Measurements from ENCODE around the gene ALKBH4. TPM values are rescaled to one million over a fixed set of nuclear protein-coding genes. Genes with fewer than 3 reads are reported as not detected.

ALKBH4 gene
- polyA plus RNA-seq, 1 of the 3 experiments (the other 2 are of a cell fraction): 18.1 TPM

GRCh38 chr7:102445674-102446071, 19.0 kb downstream of the ALKBH4 start:
- no peak overlapping the region for H2AFZ ChIP-seq (ENCODE audit: low read depth)
- POLR2A ChIA-PET: no interaction called here
- CTCF ChIA-PET: interaction anchor here (0.6 to 2.0 kb wide), 4 partner anchors 19 to 133 kb away, joined by 3 to 4 read pairs (median 3); partner anchors contain the start of genes ALKBH4 and LRWD1
- peaks cover 13% of the 10 kb centered on the region for H3K79me2 ChIP-seq (ENCODE audit: insufficient read depth)
- no peaks in the 10 kb centered on the region for H3K27me3 ChIP-seq (ENCODE audit: insufficient read depth)
- no peak overlapping the region for H3K4me3 ChIP-seq (ENCODE audit: low read depth in 2 of 2, low read length in 1 of 2)
- H3K9me2 ChIP-seq: no peaks in the 10 kb centered on the region
- H3F3A ChIP-seq (replicated peaks; ENCODE audit: insufficient read depth): peaks cover 10% of the 10 kb centered on the region
- H3K4me1 ChIP-seq (ENCODE audit: control insufficient read depth in 1 of 2, insufficient read depth in 2 of 2, low read depth in 1 of 2, low read length in 1 of 2): peaks cover 2 to 6% of the 10 kb centered on the region in 2 experiments; a peak in 1 of 4 replicates
- H3K27ac ChIP-seq (ENCODE audit: low read depth in 2 of 2, low read length in 1 of 2): no peak overlapping the region
- H3K36me3 ChIP-seq (replicated peaks in 1 of 2; ENCODE audit: control insufficient read depth in 1 of 2, insufficient read depth in 2 of 2, low read length in 1 of 2): peaks cover 20 to 48% of the 10 kb centered on the region in 2 experiments
- TF ChIP-seq PBX3 (IDR thresholded peaks at IDR 0.05) (no peak), FOXJ3 (CRISPR knock-in tag; IDR thresholded peaks at IDR 0.05) (no peak), CHD2 (IDR thresholded peaks at IDR 0.05; ENCODE audit: low read length, partially characterized antibody) (no peak)
- no peak overlapping the region for H3K9ac ChIP-seq
- WGBS (ENCODE audit: low lambda C conversion rate): 76% methylated on average over 2 of the region's 2 CpGs
- no peaks in the 10 kb centered on the region for H4K20me1 ChIP-seq (ENCODE audit: insufficient read depth)
- DNase-seq: no peak
- H3K4me2 ChIP-seq: no peak overlapping the region
- H3K9me3 ChIP-seq: no peaks in the 10 kb centered on the region

GRCh38 chr7:102444961-102445673, 19.5 kb downstream of the ALKBH4 start:
- Histone ChIP-seq H3K27ac (ENCODE audit: low read depth in 2 of 2, low read length in 1 of 2) (no peak overlapping the region), H3K4me1 (ENCODE audit: control insufficient read depth in 1 of 2, insufficient read depth in 2 of 2, low read depth in 1 of 2, low read length in 1 of 2) (peaks cover 7 to 10% of the 10 kb centered on the region in 2 experiments; a peak in 2 of 4 replicates), H3F3A (replicated peaks; ENCODE audit: insufficient read depth) (peaks cover 6% of the 10 kb centered on the region), H2AFZ (ENCODE audit: low read depth) (no peak overlapping the region), H3K9me2 (no peaks in the 10 kb centered on the region), H3K36me3 (replicated peaks in 1 of 2; ENCODE audit: control insufficient read depth in 1 of 2, insufficient read depth in 2 of 2, low read length in 1 of 2) (peaks cover 20 to 51% of the 10 kb centered on the region in 2 experiments), H3K9ac (no peak overlapping the region), H3K4me3 (ENCODE audit: low read depth in 2 of 2, low read length in 1 of 2) (no peak overlapping the region), H3K27me3 (ENCODE audit: insufficient read depth) (no peaks in the 10 kb centered on the region), H3K79me2 (ENCODE audit: insufficient read depth) (peaks cover 16% of the 10 kb centered on the region), H3K4me2 (no peak overlapping the region), H3K9me3 (no peaks in the 10 kb centered on the region), H4K20me1 (ENCODE audit: insufficient read depth) (no peaks in the 10 kb centered on the region)
- ChIA-PET POLR2A (no interaction called here), CTCF (interaction anchor here (0.8 to 2.0 kb wide), 2 partner anchors 19 to 22 kb away, joined by 3 to 4 read pairs; partner anchors contain the start of genes ALKBH4 and LRWD1)
- TF ChIP-seq GABPA (IDR thresholded peaks at IDR 0.05; ENCODE audit: low read depth): no peak
- no peak for TF ChIP-seq FOXM1 (IDR thresholded peaks at IDR 0.05; ENCODE audit: low read depth)
- no peak for TF ChIP-seq RCOR1 (IDR thresholded peaks at IDR 0.05; ENCODE audit: low read length)
- no peak for TF ChIP-seq RAD21 (IDR thresholded peaks at IDR 0.05; ENCODE audit: low read length)
- no peak for TF ChIP-seq CTCF (IDR thresholded peaks at IDR 0.05)
- no peak for TF ChIP-seq YY1 (IDR thresholded peaks at IDR 0.05; ENCODE audit: low read depth)
- no peak for TF ChIP-seq EP300 (IDR thresholded peaks at IDR 0.05; ENCODE audit: borderline replicate concordance in 1 of 2, low read depth in 1 of 2, low read length in 1 of 2)
- no peak for TF ChIP-seq RFX5 (IDR thresholded peaks at IDR 0.05; ENCODE audit: low read length)
- no peak for TF ChIP-seq USF1 (IDR thresholded peaks at IDR 0.05; ENCODE audit: borderline replicate concordance, low read depth)
- no peak for TF ChIP-seq MAX (IDR thresholded peaks at IDR 0.05; ENCODE audit: low read depth)
- no peak for TF ChIP-seq CHD2 (IDR thresholded peaks at IDR 0.05; ENCODE audit: low read length, partially characterized antibody)
- TF ChIP-seq EZH2phosphoT487 (IDR thresholded peaks at IDR 0.05; ENCODE audit: borderline replicate concordance, low read depth): no peak
- TF ChIP-seq TCF12 (IDR thresholded peaks at IDR 0.05): no peak
- no peak for TF ChIP-seq TEAD4 (IDR thresholded peaks at IDR 0.05; ENCODE audit: borderline replicate concordance, insufficient read depth)
- TF ChIP-seq GATA2 (CRISPR knock-in tag; IDR thresholded peaks at IDR 0.05): no peak
- TF ChIP-seq USF2 (IDR thresholded peaks at IDR 0.05; ENCODE audit: borderline replicate concordance, low read depth, low read length): no peak
- WGBS (ENCODE audit: low lambda C conversion rate): 89% methylated on average over 17 of the region's 17 CpGs
- peak; percentile 4 for DNase-seq

Measured in SK-N-SH (cell line).